Measurements from ENCODE around the gene DUS3L.
"Not testable (repeated sequence)": the region's sequence is repeated elsewhere in the genome, so short reads cannot be mapped to it uniquely, and the experiment has no call there.

The DUS3L gene

GRCh38 chr19:5800361-5801270 is 9.7 kb upstream of the DUS3L start:
- DNase-seq (ENCODE audit: low spot score) = no peak

GRCh38 chr19:5799247-5800241 is 8.6 kb upstream of the DUS3L start:
- no peak for DNase-seq (ENCODE audit: low spot score)

DNA sequence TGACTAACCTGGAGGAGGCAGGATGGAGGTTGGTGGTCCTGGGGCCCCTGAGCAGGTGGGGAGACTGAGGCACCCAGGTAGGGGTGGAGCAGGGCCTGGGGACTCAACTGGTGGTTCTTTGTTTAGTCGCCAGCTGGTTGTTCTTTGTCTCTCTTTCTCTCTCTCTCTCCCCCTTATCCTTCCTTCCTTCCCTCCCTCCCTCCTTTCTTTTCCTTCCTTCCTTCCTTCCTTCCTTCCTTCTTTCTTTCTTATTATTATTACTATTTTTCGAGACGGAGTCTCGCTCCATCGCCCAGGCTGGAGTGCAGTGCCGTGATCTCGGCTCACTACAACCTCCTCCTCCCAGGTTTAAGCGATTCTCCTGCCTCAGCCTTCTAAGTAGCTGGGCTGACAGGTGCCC is 7.3 kb upstream of the DUS3L start:
- no peak for DNase-seq (ENCODE audit: low spot score)

DNA sequence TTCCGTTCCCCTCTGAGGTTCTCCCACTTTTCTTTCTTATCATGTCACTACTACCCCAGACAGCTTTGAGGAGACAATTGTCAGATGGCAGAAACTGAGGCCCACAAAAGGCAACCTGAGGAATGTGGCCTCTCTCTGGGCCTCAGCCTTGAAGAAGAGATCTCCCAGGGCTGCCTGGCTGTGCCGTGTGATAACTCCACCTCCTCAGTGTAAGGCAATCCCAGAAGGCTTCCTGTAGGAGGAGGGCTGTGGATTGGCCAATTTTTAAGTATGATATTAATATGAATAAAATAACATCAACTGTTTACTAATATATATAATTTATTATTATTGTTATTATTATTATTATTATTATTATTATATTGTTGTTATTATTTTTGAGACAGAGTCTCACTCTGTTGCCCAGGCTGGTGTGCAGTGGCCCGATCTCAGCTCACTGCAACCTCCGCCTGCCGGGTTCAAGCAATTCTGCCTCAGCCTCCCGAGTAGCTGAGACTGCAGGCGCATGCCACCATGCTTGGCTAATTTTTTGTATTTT is 4.5 kb upstream of the DUS3L start:
- no peak for DNase-seq (ENCODE audit: low spot score)

- no peak for DNase-seq (ENCODE audit: low spot score)
Measured at GRCh38 chr19:5793188-5793587, 2.2 kb upstream of the DUS3L start.

GRCh38 chr19:5792224-5792623 is 1.3 kb upstream of the DUS3L start:
- no peak for DNase-seq (ENCODE audit: low spot score)

DNA sequence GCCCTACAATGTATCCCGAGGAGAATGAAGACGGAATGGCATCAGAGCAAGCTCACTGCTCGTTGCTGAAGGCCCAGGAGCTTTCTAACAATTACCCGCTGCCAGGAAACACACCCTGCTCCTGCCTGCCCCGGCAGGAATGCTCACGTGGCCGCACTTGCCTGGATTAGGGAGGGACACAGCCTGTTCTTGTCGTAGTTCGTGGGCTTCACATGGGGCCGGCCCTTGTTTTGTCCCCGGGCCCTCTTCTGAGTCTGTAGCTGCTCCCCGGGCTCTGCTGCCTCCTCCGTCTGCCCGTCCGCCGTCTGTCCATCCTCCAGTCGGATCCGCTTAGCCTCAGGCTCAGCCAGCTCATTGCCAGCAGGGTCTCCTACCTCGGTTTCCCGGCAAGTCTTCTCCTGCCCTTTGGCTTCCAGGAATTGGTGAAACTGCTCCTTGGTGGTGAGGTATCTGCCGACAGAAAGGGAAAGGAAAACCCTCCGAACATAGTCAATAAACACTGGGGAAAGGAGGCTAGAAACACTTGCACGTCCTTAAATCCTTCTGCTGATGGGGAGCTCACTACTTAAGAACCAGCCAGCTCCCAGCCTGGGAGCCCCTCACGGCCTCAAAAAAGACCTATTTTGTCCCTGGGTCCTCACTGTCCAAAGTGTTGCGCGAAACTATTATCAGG is 941 bp downstream of the DUS3L start:
- DNase-seq (ENCODE audit: low spot score) = no peak

DNA sequence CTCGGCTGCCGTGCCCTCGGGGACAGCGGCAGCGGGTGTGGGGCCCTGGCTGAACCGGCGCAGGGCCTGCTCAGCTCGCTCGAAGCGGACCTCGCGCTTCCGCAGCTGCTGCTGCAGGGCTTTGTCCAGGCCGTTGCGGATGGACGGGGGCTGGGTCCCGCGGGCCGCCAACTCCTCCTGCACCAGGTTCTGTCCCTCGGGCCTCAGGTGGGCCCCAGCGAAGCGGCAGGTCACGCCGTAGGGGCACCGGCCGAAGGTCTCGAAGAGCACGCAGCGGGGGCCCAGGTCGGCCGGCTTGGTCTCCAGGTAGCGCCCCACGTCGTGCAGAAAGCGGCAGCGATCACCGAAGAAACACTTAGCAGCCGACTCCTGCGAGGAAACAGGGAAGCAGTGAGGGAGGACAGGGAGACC is 1.6 kb downstream of the DUS3L start:
- no peak for DNase-seq (ENCODE audit: low spot score)

GRCh38 chr19:5788422-5788821 is 2.5 kb downstream of the DUS3L start:
- DNase-seq (ENCODE audit: low spot score) = no peak

DNA sequence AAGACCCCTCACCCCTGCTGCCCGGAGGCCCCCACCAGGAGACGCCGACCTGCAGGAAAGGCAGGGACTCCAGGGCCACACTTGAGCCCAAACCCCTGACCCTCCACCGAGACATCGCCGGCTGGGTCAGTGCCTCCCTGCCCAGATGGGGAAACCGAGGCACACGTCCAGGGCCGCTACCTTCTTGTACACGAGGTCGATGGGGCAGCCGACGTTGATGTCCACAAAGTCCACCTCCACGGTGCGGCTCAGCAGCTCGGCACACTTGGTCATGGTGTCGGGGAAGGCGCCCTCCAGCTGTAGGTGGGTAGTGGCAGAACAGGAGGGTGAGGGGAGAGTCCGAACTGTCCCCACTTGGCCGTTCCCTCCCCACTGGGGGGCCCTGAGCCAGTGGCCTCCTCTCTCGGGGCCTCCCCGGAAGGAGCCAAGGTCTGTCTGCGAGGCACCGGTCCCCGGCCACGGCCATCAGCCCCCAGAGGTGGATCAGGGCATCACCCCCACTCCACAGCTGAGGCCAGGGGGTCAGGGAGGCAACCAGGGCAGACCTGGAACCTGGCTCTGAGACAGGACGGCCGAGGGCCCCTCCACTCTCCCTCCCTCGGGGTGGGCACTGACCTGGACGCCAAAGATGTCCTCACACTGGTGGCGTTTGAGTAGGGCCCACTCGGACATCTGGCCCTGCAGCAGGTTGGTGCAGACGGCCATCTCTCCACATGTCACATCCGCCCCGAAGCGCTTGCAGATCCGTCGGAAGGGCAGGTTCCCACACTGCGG is 3.4 kb downstream of the DUS3L start:
- no peak for DNase-seq (ENCODE audit: low spot score)

- DNase-seq (ENCODE audit: low spot score) = no peak
Measured at GRCh38 chr19:5786593-5787408, 4.2 kb downstream of the DUS3L start.

DNA sequence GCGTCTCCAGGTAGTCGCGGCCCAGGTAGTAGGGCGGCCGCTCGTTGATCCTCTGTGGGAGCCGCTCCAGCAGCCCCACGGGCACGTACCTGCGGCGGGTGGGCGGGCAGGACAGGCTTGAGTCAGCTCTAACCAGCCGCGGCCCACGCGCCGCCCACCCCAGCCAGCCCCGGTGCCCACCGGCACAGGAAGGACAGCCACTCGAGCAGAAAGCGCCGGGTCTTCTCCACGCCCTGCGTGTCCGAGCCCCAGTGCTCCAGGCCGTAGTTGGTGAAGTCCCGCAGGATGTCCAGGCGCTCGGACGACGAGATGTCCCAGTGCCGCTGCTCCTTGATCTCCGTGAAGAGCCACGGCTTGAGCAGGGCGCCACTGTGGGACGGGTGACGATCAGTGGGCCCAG is 5.5 kb downstream of the DUS3L start:
- DNase-seq (ENCODE audit: low spot score) = no peak

- no peak for DNase-seq (ENCODE audit: low spot score)
Measured at GRCh38 chr19:5784581-5785147, 6.3 kb downstream of the DUS3L start, which contains the start of gene PRR22. PRR22 (minus strand) TSS chr19:5784746; CDS start chr19:5784660, 86 bp downstream.

DNA sequence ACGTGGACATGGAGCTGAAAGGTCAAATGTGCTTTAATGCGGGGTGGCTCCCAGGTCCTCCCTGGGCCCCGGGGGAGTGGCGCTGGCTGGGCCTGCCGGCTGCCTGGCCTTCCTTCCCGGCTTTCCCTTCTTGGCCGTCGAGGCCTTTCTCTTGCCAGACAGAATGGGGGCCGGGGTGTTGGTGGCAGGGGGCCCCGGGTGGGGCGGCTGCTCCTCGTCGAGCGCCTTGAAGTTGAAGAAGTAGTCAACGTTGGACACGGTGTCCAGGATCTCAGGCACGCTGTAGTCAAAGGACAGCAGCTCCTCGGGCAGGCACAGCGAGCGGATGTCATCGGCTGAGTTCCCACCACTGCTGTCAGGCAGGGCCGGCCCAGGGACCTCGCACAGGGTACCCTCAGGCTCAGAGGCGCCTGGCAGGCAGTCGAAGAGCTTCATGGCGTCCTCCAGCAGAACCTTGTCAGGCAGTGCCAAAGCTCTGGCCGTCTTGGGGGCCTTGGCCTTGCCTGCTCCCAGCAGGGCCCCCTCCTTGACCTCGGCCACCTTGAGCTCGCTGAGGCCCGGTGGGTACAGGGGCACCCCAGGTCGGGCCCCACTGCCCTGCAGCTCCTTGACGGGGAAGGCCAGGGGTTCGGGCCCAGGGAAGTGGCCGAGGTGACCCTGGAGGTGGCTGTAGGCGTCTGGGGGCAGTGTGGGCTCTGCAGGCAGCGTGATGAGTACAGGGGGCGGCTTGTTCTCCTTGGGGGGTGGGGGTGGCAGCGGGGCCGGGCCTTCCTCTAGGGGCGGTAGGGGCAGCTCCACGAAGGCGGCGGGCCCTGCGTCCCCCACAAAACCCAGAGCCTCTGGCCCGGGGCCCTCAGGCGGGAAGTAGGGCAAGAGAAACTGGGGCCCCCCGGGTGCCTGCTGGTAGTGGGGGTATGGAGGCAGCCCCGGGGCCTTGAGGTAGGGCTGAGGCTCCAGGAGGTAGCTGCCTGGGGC is 7.7 kb downstream of the DUS3L start:
- DNase-seq (ENCODE audit: low spot score) = no peak

- no peak for DNase-seq (ENCODE audit: low spot score)
Measured at GRCh38 chr19:5782322-5782721, 8.6 kb downstream of the DUS3L start.

DNA sequence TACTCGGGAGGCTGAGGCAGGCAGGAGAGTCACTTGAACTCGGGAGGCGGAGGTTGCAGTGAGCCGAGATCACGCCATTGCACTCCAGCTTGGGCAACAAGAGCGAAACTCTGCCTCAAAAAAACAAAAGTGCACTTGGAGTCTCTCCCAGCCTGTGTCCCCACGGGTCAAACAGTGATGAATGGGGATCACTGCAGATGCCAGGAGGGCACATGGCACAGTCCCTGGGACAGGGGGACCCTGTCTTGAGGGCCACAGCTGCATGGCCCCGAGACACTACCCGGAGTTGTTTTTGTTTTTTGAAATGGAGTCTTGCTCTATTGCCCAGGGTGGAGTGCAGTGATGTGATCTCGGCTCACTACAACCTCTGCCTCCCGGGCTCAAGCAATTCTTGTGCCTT is 10.0 kb downstream of the DUS3L start:
- DNase-seq (ENCODE audit: low spot score) = not testable (repeated sequence)

- no peak for DNase-seq (ENCODE audit: low spot score)
Measured at GRCh38 chr19:5778402-5778801, 12.6 kb downstream of the DUS3L start.

GRCh38 chr19:5775668-5776309 is 15.2 kb downstream of the DUS3L start:
- DNase-seq (ENCODE audit: low spot score) = no peak
